GM10847 (cell line): ENCODE data around the gene CNTNAP2.

ENCODE experiments used
- POLR2A ChIP-seq: IDR thresholded peaks from 2 replicates; pipeline ENCODE4 v1.6.1; 2011; ENCODE audit not compliant: insufficient read length; ENCODE audit errors: extremely low read depth

CNTNAP2 gene

GRCh38 chr7:146645383-146645976, 528.9 kb downstream of the CNTNAP2 start:
- TF ChIP-seq POLR2A = no peak

- no peak for TF ChIP-seq POLR2A
Measured at GRCh38 chr7:146647445-146647844, 530.8 kb downstream of the CNTNAP2 start.

DNA sequence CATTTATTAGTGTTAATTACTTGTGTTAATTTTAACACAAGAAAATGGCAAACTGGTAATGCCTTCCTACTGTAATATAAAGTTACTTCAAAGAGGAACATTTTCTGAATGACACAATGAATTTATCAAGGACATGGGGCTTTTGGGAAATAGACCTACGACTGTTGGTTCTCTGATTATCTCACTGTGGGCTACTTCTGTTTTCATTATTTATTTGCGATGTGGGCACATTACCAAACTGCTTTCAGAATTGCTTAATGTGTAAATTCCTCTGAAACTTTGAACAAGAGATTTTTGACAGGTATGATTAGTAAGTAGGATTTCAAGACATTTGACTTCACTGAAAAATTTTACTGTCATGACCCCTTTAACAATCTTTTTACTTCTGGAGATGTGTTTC, 535.6 kb downstream of the CNTNAP2 start:
- TF ChIP-seq POLR2A = no peak

DNA sequence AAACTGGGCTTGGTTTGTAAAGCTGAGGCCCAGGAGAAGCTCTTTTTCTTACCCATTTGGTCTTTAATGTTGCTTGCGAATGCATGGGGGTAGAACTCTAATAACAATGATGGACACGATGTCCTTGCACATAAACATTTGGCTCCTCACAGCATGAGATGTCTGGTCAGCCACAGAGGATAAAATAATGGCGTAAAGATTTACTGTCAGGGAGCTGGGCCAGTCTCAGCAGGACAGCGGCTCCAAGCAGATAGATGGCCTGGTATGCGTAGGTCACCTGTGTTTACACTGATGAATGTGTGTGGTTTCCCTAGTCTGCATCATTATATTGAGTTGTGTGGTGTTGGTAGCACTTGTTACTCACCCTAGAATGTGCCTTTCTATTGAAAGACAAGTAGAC, 537.4 kb downstream of the CNTNAP2 start:
- TF ChIP-seq POLR2A = no peak

- no peak for TF ChIP-seq POLR2A
Measured at GRCh38 chr7:146655928-146656797, 539.6 kb downstream of the CNTNAP2 start.

DNA sequence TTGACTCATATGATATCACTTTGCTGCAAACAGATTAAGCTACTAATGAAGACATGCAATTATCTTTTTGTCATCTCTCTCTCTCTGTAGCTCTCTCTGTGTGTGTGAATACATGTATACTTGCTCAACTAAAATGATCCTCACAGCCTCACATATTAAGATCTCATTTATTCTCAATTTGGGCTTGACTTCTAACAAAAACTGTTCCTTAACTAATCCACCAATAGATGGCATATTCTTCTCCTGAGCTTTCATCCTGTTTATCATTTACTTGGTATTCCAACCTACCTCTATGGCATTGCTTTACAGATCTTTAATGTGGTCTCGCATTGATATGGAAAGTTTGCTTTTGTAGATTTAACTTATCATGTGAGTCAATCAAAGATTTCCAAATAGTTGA, 540.4 kb downstream of the CNTNAP2 start:
- TF ChIP-seq POLR2A = no peak

- no peak for TF ChIP-seq POLR2A
Measured at GRCh38 chr7:146658604-146659003, 542.0 kb downstream of the CNTNAP2 start.

- no peak for TF ChIP-seq POLR2A
Measured at GRCh38 chr7:146659732-146660131, 543.1 kb downstream of the CNTNAP2 start.

- TF ChIP-seq POLR2A = no peak
Measured at GRCh38 chr7:146660839-146661238, 544.2 kb downstream of the CNTNAP2 start.

GRCh38 chr7:146661435-146661834, 544.8 kb downstream of the CNTNAP2 start:
- no peak for TF ChIP-seq POLR2A

DNA sequence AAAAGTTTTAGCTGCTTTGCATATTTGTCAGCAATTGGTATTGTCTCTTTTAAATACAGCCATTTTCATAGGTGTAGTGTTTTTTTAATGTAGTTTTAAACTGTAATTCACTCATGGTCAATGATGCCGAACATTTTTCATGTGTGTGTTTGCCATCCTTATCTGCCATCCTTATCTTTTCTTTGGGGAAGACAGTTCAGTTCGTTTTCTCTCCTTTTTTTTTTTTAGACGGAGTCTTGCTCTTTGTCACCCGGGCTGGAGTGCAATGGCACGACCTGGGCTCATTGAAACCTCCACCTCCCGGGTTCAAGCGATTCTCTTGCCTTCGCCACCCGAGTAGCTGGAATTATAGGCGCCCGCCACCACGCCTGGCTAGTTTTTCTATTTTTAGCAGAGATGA, 545.3 kb downstream of the CNTNAP2 start:
- TF ChIP-seq POLR2A = no peak

DNA sequence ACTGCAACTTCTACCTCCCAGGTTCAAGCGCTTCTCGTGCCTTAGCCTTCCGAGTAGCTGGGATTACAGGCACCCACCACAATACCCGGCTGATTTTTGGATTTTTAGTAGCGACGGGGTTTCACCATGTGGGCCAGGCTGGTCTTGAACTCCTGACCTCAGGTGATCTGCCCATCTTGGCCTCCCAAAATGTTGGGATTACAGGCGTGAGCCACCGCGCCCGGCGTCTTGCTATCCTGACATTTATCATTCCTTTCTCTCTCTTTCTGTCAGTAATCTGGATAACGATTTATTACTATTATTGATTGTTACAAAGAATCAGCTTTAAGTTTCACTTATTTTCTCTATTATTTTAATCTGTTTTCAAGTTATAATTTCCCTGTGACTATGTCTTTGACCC, 548.4 kb downstream of the CNTNAP2 start:
- no peak for TF ChIP-seq POLR2A

- TF ChIP-seq POLR2A = no peak
Measured at GRCh38 chr7:146670532-146670931, 553.9 kb downstream of the CNTNAP2 start.

- no peak for TF ChIP-seq POLR2A
Measured at GRCh38 chr7:146681487-146681886, 564.9 kb downstream of the CNTNAP2 start.

- no peak for TF ChIP-seq POLR2A
Measured at GRCh38 chr7:146683439-146683838, 566.8 kb downstream of the CNTNAP2 start.

DNA sequence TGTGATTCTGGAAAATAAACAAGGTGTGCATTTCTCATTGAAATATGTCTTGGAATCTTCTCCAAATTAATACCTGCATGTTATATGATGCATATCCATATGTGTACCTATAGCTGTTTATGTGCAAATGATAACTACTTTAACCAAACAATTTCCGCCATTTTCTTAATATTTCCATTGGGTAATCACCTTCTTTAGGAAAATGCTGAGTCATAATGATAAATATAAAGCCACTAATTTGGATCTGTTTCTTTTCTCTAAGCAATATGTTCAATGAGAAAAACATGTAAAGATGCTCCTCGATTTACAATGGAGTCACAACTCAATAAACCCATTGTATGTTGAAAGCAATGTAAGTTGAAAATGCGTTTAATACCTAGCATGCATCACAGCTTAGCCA, 574.4 kb downstream of the CNTNAP2 start:
- no peak for TF ChIP-seq POLR2A
